Spleen (tissue), 11 donors: Measurements from ENCODE around the gene HMCN2. TPM values are rescaled to one million over a fixed set of nuclear protein-coding genes. Genes with fewer than 3 reads are reported as not detected.

ENCODE experiments used
- DNase-seq: peaks from one replicate; pipeline ENCODE4 v3.0.0-alpha.2; 2020
- H3K27ac ChIP-seq, 8 donors: fragments of 200-600 bp; sonication (generic) in 7 of 8; 1 replicate in 4 of 8; 2 replicates in 4 of 8; pipeline versions ENCODE4 v1.5.0 to v1.8.0; 2016 to 2021; ENCODE audit warnings: inconsistent platforms in 4 of 8, mild to moderate bottlenecking in 4 of 8, moderate library complexity in 1 of 8
- H3K27me3 ChIP-seq, 7 donors: fragments of 200-600 bp; sonication (generic) in 6 of 7; replicated peaks in 1 of 7; 1 replicate in 4 of 7; 2 replicates in 3 of 7; pipeline versions ENCODE4 v1.5.0 to v1.8.0; 2016 to 2021; ENCODE audit warnings: inconsistent platforms in 3 of 7, mild to moderate bottlenecking in 1 of 7
- H3K36me3 ChIP-seq, 6 donors: fragments of 200-600 bp; sonication (generic) in 5 of 6; 1 replicate in 4 of 6; 2 replicates in 2 of 6; pipeline versions ENCODE4 v1.5.0 to v1.8.0; 2016 to 2021; ENCODE audit warnings: inconsistent platforms in 2 of 6
- H3K4me1 ChIP-seq, 6 donors: fragments of 200-600 bp; sonication (generic) in 5 of 6; 1 replicate in 3 of 6; 2 replicates in 3 of 6; pipeline versions ENCODE4 v1.5.0 to v1.8.0; 2016 to 2021; ENCODE audit warnings: inconsistent platforms in 3 of 6
- H3K4me3 ChIP-seq, 8 donors: fragments of 200-600 bp; sonication (generic) in 7 of 8; 1 replicate in 4 of 8; 2 replicates in 4 of 8; pipeline versions ENCODE4 v1.5.0 to v1.8.0; 2016 to 2021; ENCODE audit warnings: inconsistent platforms in 4 of 8, mild to moderate bottlenecking in 4 of 8, moderate library complexity in 2 of 8
- H3K9me3 ChIP-seq, 8 donors: fragments of 200-600 bp; sonication (generic) in 7 of 8; 1 replicate in 4 of 8; 2 replicates in 4 of 8; pipeline versions ENCODE4 v1.5.0 to v1.8.0; 2016 to 2021; ENCODE audit warnings: inconsistent platforms in 4 of 8
- CTCF ChIP-seq, 11 experiments: fragments of 200-600 bp in 7 of 11; fragments of 450-650 bp in 4 of 11; sonication (generic) in 4 of 11; IDR thresholded peaks in 8 of 11; conservative IDR thresholded peaks in 3 of 11; 1 replicate in 7 of 11; 2 replicates in 4 of 11; pipeline versions ENCODE4 v1.4.0 to v1.8.0; 2016 to 2021; ENCODE audit warnings: antibody characterized with exemption in 11 of 11, inconsistent platforms in 4 of 11, mild to moderate bottlenecking in 1 of 11
- POLR2A ChIP-seq, 3 donors: fragments of 450-650 bp; IDR thresholded peaks; one replicate each; pipeline ENCODE4 v1.5.1; 2017; ENCODE audit warnings: antibody characterized with exemption in 3 of 3, mild to moderate bottlenecking in 1 of 3
- POLR2AphosphoS5 ChIP-seq, 3 donors: sonication (generic); formaldehyde crosslinking; IDR thresholded peaks; one replicate each; pipeline ENCODE4 v1.5.1; 2017; ENCODE audit warnings: antibody characterized with exemption in 3 of 3
- WGBS, 5 donors: extraction: QIAGEN DNeasy Blood & Tissue Kit in 3 of 5; methylation state at CpG; one replicate each; pipeline versions ENCODE4 v1.1.5 to v1.1.7; 2013 to 2018; 5-methylcytosine and 5-hydroxymethylcytosine counted together
- intact Hi-C: fragments of 100-400 bp; cut with DNase I; formaldehyde crosslinking; loops from one replicate; pipeline ENCODE4 v1.15.0; 2023; ENCODE audit warnings: low total_unique reads
- polyA plus RNA-seq, 3 donors: library from polyadenylated mRNA; stranded (reverse); fragments of 200-250 nt; gene quantifications; one replicate each; pipeline ENCODE4 v1.2.1, GENCODE V29; 2013
- total RNA-seq, 7 donors: library from RNA; depleted of rRNA in 3 of 7; stranded (reverse); fragments of >200 nt in 3 of 7; fragmentation: NEBNext Ultra II Directional in 4 of 7; extraction: Animal tissue kit (Norgen Biotek cat#: 25700) in 4 of 7; gene quantifications; one replicate each; pipeline versions ENCODE4 v1.1.0 to v1.2.1, GENCODE V29; 2016 to 2021
- donor health status: healthy with polysubstance abuse.
- donor health status: DM: no; HTN: no; CAD: no; lungs with moderate emphysema.
- donor health status: DM: no; HTN: no; CAD: no.
- donor health status: Bipolar disorder and iron deficiency.
- donor health status: healthy.
- donor health status: DM: no; HTN: no; CAD: no.
- donor health status: DM: yes; HTN: yes; CAD: no.

The HMCN2 gene
- total and polyA plus RNA-seq, 10 donors, result 0.09 to 1.9 (median 0.73) TPM

GRCh38 chr9:130308081-130308571, 42.6 kb downstream of the HMCN2 start:
- WGBS, 5 donors, result 68 to 84% (median 76%) methylated on average over 13 to 14 of the region's 14 CpGs
- TF ChIP-seq POLR2AphosphoS5 (IDR thresholded peaks at IDR 0.05) (no peak), POLR2A (IDR thresholded peaks at IDR 0.05) (no peak), CTCF (IDR thresholded peaks at IDR 0.05 in 8 of 11, conservative IDR thresholded peaks at IDR 0.05 in 3 of 11) (no peak)

GRCh38 chr9:130309689-130310455, 44.3 kb downstream of the HMCN2 start:
- intact Hi-C loops, result no loop called here
- Histone ChIP-seq H3K4me1 (peaks cover 0 to 16% (median 4%) of the 10 kb centered on the region in 6 donors), H3K27me3 (peaks cover 0 to 79% (median 0%) of the 10 kb centered on the region in 7 donors), H3K4me3 (no peak overlapping the region), H3K9me3 (peaks cover 0 to 3% (median 0%) of the 10 kb centered on the region in 8 donors), H3K27ac (no peak overlapping the region), H3K36me3 (no peaks in the 10 kb centered on the region)
- DNase-seq, result no peak
- TF ChIP-seq POLR2AphosphoS5 (IDR thresholded peaks at IDR 0.05) (no peak), CTCF (IDR thresholded peaks at IDR 0.05 in 8 of 11, conservative IDR thresholded peaks at IDR 0.05 in 3 of 11) (no peak), POLR2A (IDR thresholded peaks at IDR 0.05) (no peak)
- WGBS, 5 donors, result 88 to 95% (median 93%) methylated on average over 11 to 13 of the region's 13 CpGs

More at GRCh38 chr9:130308081-130308571, 42.6 kb downstream of the HMCN2 start:
- Histone ChIP-seq H3K4me3 (no peak overlapping the region), H3K36me3 (no peaks in the 10 kb centered on the region), H3K4me1 (peaks cover 0 to 6% (median under 1%) of the 10 kb centered on the region in 6 donors), H3K27ac (no peak overlapping the region), H3K27me3 (peaks cover 0 to 86% (median 0%) of the 10 kb centered on the region in 7 donors), H3K9me3 (peaks cover 0 to 3% (median 0%) of the 10 kb centered on the region in 8 donors)
- DNase-seq, result no peak
- intact Hi-C loops, result no loop called here

GRCh38 chr9:130310456-130310855, 44.9 kb downstream of the HMCN2 start:
- no peak overlapping the region for H3K4me3 ChIP-seq
- no peaks in the 10 kb centered on the region for H3K36me3 ChIP-seq
- H3K4me1 ChIP-seq, result peaks cover 0 to 16% (median 4%) of the 10 kb centered on the region in 6 donors
- H3K27me3 ChIP-seq, result peaks cover 0 to 76% (median 0%) of the 10 kb centered on the region in 7 donors
- H3K27ac ChIP-seq, result no peak overlapping the region
- 70 to 92% (median 89%) methylated on average over 6 to 9 of the region's 9 CpGs for WGBS, 5 donors
- no peak for DNase-seq
- TF ChIP-seq POLR2AphosphoS5 (IDR thresholded peaks at IDR 0.05) (no peak), CTCF (IDR thresholded peaks at IDR 0.05 in 8 of 11, conservative IDR thresholded peaks at IDR 0.05 in 3 of 11) (no peak), POLR2A (IDR thresholded peaks at IDR 0.05) (no peak)
- intact Hi-C loops, result no loop called here
- peaks cover 0 to 3% (median 0%) of the 10 kb centered on the region in 8 donors for H3K9me3 ChIP-seq

GRCh38 chr9:130311003-130311402, 45.4 kb downstream of the HMCN2 start:
- Histone ChIP-seq H3K36me3 (no peaks in the 10 kb centered on the region), H3K4me3 (no peak overlapping the region), H3K27me3 (peaks cover 0 to 76% (median 0%) of the 10 kb centered on the region in 7 donors), H3K9me3 (peaks cover 0 to 3% (median 0%) of the 10 kb centered on the region in 8 donors), H3K27ac (no peak overlapping the region), H3K4me1 (peaks cover 0 to 16% (median 4%) of the 10 kb centered on the region in 6 donors)
- TF ChIP-seq POLR2AphosphoS5 (IDR thresholded peaks at IDR 0.05) (no peak), CTCF (IDR thresholded peaks at IDR 0.05 in 8 of 11, conservative IDR thresholded peaks at IDR 0.05 in 3 of 11) (no peak), POLR2A (IDR thresholded peaks at IDR 0.05) (no peak)
- DNase-seq, result no peak
- WGBS, 5 donors, result 83 to 93% (median 89%) methylated on average over 9 to 10 of the region's 10 CpGs
- intact Hi-C loops, result no loop called here
